Stimulated activated CD8-positive, alpha-beta memory T cell treated with anti-CD3 and anti-CD28 coated beads, Interleukin-4, amount 100 ng/mL, for 1 hour (primary cell): Measurements from ENCODE around the gene DHRSX.
"Not testable (repeated sequence)": the region's sequence is repeated elsewhere in the genome, so short reads cannot be mapped to it uniquely, and the experiment has no call there.

ENCODE experiments used
- DNase-seq, 2 donors: peaks; one replicate each; pipeline ENCODE4 v3.0.0-alpha.2; 2020; ENCODE audit warnings: low read depth in 2 of 2, low spot score in 1 of 2

Gene DHRSX, protein sequence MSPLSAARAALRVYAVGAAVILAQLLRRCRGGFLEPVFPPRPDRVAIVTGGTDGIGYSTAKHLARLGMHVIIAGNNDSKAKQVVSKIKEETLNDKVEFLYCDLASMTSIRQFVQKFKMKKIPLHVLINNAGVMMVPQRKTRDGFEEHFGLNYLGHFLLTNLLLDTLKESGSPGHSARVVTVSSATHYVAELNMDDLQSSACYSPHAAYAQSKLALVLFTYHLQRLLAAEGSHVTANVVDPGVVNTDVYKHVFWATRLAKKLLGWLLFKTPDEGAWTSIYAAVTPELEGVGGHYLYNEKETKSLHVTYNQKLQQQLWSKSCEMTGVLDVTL

DNA sequence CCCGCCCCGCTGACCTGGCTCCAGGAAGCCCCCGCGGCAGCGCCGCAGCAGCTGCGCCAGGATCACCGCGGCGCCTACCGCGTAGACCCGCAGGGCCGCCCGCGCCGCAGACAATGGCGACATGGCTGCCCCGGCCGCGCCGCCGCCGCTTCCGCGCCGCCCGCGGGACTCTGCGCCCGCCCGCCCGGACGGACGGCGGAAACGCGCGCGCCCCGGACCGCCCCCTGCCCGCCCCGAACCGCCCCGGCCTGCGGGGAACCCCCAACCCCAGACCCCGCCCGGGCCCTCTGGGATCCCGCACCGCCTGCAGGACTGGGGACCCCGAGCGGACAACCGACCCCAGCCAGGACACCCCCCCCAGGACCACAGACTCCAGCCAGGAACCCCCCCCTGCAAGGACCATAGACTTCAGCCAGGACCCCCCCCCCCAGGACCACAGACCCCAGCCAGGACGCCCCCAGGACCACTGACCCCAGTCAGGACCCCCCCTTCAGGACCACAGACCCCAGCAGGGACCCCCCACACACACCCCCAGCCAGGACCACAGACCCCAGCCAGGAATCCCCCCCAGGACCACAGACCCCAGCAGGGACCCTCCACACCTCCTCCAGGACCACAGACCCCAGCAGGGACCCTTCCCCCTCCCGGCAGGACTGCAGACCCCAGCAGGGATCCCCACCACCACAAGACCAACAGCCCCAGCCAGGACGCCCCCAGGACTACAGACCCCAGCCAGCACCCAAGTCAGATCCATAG lies at the start of gene DHRSX, which contains the start of gene ZBED1:
Gene DHRSX (minus strand): TSS at position 174 of the 756 bp plus-strand sequence. CDS start 51 bp downstream, at position 123.
Gene ZBED1 (minus strand): TSS at position 174 of the 756 bp plus-strand sequence. CDS start 10,257 bp downstream, outside the sequence.
- DNase-seq: peak in 1 of 2 donors; percentile 14

DNA sequence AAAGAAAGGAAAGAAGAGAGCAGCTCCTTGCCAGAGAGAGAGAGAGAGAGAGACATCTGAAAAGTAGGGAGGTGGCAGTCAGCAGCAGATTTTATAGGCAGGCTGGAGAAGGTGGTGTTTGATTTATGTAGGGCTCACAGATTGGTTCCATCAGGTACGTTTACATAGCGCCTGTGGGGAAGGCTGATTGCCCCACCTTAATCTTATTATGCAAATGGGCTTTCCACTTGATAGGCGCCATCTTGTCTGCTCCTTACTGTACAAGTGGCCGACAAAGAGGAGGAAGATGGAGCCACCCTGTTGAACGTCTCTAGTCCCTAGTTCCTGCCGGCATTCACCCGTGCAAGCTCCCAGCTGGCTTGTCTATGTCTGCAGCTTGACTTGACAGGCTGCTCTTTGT lies 49.1 kb upstream of the DHRSX start:
- DNase-seq: no peak

DNA sequence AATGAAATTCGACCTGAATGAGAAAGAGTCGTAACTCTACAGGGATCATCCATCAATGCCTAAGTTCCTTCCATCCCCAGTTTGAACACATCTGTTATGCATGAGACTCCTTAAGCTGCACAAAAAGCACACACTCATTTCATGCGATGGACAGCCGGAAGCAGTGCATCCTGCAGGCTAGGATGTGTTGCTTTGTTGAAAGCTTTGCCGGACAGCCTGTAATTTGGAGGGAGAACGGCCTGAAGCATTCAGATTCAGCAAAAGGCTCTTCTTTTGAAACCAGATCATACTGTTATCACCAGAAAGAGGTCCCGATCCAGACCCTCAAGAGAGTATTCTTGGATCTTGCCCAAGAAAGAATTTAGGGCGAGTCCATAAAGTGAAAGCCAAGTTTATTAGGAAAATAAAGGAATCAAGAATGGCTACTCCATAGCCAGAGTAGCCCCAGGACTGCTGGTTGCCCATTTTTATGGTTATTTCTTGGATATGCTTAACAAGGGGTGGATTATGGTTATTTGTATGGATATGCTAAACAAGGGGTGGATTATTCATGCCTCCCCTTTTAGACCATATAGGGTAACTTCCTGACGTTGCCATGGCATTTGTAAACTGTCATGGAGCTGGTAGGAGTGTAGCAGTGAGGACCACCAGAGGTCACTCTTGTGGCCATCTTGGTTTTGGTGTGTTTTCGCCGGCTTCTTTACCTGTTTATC lies 48.1 kb upstream of the DHRSX start:
- no peak for DNase-seq

DNA sequence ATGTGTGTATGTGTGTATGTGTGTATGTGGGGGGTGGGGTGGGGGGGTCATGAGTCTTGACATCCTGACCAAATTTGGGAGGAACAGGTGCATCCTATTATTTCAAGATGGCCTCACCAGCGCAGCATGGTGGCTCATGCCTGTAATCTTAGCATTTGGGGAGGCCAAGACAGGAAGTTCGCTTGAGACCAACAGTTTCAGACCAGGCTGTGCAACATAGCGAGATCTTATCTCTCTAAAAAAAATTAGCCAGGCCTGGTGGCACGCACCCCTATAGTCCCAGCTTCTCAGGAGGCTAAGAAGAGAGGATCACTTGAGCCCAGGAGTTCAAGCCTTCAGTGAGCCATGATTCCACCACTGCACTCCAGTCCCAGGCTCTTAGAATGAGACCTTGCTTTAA lies 47.0 kb upstream of the DHRSX start:
- DNase-seq: no peak

DNA sequence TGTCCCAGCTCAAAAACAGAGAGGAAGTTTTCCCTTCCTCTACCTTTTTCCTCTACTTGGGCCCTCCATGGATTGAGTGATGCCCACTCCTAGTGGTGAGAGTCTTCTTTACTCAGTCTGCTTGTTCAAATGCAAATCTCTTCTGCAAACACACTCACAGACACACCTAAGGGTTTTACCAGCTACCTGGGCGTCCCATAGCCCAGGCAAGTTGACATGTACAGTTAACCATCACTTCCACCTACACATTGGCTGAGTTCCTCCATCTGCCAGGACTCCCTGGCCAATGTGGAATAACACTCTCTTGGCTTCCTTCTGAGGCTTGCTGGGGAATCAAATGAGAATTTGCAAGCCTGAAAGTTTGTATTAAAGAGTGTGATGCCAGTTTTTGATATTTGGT lies 45.7 kb upstream of the DHRSX start:
- no peak for DNase-seq

DNA sequence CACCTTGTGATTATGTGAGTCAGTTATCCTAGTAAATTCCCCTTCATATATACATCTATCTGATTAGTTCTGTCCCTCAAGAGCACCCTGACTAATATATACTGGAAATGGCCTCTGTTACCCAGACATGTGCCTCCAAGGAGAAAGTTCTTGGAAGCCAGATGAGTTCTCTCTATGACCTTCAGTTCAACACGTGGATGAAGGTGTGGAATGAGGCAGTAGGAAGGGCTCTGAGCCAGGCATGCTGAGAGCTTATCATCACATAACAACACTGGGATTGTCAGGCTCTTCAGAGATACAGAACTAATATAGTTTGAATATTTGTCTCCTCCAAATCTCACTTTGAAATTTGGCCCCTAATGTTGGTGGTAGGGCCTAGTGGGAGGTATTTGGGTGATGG lies 44.4 kb upstream of the DHRSX start:
- DNase-seq: no peak

DNA sequence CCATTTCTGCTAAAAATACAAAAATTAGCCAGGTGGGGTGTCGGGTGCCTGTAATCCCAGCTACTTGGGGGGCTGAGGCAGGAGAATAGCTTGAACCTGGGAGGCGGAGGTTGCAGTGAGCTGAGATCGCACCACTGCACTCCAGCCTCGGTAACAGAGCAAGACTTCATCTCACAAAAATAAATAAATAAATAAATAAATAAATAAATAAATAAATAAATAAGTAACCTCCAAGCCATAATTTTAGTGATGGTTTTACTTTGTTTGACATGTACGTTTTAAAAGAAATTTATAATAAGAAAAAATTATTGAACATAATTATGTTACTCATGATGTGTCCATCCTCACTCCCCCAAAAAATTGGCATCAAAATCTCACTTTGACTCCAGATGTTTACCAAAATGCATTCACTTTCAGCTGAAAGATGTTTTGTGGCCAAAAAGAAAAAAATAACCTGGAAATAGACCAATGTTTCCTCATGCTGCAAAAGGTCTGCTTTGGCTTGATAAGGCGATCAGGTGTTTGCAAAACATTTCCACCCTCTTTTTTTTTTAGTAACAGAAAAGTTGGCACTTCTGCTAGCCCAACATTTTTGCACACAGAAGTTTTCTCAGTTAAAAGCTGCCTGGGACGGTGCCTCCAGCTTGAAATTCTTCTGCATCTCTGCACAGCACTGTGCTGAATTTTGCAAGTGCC lies 42.2 kb upstream of the DHRSX start:
- DNase-seq: no peak

DNA sequence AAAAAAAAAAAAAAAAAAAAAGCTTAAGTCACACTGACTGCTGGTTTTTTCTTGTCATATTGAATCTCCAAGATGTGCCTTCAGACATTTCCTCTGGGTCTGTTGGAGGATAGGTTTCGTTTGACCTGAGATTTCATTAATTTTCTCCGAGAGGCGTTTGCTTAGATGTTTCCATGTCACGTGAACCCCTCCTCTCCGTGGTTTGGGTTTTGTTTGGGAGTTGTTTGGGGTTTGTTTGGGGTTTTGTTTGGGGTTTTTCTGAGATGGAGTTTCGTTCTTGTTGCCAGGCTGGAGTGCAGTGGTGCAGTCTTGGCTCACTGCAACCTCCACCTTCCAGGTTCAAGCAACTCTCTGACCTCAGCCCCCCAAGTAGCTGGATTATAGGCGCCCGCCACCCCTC lies 40.8 kb upstream of the DHRSX start:
- no peak for DNase-seq

DNA sequence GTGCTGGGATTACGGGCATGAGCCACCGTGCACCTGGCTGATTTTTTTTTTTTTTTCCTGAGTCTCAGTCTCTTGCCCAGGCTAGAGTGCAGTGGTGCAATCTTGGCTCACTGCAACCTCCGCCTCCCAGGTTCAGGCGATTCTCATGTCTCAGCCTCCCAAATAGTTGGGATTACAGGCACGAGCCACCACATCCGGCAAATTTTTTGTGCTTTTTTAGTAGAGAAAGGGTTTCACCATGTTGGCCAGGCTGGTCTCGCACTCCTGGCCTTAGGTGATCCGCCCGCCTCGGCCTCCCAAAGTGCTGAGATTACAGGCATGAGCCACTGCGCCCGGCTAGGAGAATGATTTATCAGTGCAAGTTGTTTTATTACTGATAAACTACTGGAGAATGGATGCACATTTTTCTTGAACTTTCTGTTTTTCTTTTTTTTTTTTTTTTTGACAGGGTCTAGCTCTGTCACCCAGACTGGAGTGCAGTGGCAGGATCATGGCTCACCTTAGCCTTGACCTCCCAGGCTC lies 39.7 kb upstream of the DHRSX start:
- DNase-seq: no peak

DNA sequence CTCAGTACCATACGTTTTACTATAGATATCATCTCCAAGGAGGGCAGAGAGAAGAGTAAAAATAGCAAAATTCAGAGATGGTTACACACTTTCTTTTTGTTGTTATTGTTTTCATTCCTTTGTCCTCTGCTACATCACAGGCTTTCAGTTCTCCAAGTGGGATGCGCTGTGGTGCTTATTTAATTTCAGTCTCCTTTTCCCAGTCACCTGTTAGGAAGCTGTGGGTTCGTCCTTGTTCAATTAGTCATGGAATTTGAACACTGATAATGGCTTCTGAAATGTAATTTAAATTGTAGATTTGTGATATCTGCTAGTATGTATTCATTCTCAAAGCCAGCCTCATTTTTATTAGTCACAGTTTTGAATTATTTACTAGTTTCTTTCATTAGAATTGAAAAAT lies 38.8 kb upstream of the DHRSX start:
- no peak for DNase-seq

DNA sequence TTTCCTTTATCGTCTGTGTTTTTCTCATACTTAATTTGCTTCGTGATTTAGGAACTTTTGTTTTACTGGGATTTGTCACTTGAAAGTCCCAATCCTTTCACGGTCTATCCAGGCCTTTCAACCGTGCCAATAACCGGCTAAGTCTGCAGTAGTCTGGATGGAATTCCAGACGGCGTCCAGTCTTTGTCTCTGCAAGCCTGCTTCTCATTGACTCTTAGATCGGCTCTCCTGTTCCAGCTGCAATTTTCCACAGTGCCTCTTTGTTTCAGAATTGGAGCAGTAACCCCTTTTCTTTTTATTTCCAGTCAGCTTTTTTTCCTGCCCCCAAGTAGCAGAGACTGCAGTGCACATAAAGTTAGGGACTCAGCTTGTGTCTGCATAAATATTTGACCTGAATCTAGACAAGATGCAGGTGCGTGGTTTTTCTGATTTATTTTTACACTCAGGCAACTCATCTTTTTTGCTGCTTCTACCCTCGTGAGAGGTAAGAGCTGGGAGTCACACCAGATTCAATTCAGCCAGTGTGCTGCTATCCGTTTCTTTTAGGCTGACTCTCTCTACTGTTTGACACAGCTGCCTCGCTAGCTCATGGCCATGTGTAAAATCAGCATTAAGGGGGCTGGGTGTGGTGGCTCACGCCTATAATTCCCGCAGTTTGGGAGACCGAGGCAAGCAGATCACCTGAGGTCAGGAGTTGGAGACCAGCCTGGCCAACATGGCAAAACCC lies 37.4 kb upstream of the DHRSX start:
- DNase-seq: no peak

DNA sequence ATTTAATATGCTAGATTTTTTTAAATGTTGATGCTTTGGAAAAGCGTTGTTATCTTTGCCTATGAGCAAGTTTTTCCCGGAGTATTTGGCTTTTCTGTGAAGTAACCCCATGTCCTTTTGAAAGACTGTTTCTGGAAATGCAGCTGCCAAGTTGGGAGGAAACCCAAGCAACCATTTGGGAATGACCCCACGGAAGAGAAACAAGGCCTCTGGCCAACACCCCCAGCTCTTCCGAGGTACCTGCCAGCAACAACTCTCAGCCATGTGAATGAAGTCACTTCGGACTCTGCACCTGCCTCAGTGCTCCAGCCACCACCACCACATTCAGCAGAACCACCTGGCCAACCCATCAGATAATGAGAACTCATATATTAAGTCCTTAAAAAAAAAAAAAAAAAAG lies 36.2 kb upstream of the DHRSX start:
- DNase-seq: no peak

DNA sequence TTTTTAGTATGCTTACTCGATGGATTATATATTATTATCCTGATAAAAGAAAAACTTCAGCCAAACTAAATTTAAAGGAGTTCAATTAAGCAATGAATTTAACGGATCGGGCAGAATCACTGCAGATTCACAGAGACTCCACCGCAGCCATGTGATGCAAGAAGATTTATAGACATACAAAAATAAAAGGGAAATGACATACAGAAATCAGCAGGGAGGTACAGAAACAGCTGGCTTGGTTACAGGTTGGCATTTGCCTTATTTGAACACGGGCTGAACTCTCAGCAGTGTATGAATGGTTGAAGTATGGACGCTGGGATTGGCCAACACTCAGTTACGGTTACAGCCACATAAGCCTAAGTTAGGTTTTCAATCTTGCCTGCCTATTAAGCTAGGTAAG lies 35.4 kb upstream of the DHRSX start:
- no peak for DNase-seq

DNA sequence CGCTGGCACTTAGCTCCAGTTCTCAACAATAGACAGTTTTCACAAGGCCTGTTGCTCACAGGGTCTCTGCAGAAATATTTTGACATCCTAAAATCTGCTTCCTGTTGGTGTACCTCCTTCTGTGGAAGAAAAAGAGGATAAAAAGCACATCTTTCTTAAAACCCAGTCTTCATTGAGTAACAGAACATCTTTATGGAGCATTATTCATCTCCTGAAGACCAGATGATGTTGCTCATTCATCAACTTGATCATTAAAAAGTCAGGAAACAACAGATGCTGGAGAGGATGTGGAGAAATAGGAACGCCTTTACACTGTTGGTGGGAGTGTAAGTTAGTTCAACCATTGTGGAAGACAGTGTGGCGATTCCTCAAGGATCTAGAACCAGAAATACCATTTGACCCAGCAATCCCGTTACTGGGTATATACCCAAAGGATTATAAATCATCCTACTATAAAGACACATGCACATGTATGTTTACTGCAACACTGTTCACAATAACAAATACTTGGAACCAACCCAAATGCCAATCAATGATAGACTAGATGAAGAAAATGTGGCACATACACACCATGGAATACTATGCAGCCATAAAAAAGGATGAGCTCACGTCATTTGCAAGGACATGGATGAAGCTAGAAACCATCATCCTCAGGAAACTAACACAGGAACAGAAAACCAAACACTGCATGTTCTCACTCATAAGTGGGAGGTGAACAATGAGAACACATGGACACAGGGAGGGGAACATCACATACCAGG lies 33.7 kb upstream of the DHRSX start:
- not testable (repeated sequence) for DNase-seq

DNA sequence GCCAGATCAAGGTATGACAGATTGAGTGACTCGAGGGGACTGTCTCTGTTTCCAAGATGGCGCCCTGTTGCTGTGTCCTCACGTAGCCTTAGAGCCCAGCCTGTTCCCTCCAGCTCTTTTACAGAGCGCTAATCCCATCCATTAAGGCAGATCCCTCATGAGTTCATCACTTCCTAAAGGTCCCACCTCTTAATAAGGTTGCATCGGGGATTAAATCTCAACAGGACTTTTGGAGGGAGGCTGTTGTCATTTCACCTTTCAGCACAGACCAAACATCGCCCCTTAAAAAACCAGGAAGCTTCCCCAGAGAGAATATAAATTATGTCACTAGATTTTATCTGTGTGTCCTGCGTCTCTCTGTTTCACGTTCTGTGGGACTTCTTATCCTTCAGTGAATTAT lies 32.6 kb upstream of the DHRSX start:
- no peak for DNase-seq

DNA sequence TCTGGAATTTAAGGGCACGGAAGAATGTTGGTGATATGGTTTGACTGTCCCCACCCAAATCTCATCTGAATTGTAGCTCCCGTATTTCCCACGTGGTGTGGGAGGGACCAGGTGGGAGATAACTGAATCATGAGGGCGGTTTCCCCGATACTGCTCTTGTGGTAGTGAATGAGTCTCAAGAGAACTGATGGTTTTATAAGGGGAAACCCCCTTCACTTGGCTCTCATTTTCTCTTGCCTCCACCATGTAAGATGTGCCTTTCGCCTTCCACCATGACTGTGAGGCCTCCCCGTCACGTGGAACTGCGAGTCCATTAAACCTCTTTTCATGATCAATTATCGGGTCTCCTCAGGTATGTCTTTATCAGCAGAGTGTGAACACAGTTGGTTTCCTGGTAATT lies 25.6 kb upstream of the DHRSX start:
- DNase-seq: no peak

DNA sequence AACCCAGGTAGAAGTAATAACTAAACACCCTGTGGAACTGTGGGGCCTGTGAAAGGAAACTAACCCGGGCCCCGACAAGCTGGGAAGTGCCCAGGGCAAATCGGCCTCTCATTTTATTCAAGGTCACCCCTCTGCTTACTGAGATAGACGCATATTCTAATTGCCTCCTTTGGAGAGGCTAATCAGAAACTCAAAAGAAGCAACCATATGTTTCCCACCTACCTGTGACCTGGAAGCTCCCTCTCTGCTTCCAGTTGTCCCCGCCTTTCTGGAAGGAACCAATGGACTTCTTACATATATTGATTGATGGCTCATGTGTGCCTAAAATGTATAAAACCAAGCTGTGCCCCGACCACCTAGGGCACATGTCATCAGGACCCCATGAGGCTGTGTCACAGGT lies 23.1 kb upstream of the DHRSX start:
- DNase-seq: no peak

DNA sequence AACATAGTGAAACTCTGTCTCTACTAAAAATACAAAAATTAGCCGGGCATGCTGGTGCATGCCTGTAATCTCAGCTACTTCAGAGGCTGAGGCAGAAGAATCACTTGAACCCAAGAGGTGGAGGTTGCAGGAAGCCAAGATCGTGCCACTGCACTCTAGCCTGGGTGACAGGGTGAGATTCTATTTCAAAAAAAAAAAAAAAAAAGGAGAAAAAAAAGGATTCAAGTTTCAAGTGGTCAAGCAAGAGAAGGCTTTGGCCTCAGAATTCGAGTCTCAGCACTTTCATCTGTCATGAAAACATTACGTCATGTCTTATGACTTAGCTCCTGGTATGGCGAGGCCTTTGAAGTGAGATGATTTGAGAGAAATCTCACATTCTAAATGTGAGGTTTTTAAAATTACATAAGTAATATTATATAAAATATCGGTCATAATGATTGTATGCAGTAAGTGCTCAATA lies 21.2 kb upstream of the DHRSX start:
- DNase-seq: no peak

DNA sequence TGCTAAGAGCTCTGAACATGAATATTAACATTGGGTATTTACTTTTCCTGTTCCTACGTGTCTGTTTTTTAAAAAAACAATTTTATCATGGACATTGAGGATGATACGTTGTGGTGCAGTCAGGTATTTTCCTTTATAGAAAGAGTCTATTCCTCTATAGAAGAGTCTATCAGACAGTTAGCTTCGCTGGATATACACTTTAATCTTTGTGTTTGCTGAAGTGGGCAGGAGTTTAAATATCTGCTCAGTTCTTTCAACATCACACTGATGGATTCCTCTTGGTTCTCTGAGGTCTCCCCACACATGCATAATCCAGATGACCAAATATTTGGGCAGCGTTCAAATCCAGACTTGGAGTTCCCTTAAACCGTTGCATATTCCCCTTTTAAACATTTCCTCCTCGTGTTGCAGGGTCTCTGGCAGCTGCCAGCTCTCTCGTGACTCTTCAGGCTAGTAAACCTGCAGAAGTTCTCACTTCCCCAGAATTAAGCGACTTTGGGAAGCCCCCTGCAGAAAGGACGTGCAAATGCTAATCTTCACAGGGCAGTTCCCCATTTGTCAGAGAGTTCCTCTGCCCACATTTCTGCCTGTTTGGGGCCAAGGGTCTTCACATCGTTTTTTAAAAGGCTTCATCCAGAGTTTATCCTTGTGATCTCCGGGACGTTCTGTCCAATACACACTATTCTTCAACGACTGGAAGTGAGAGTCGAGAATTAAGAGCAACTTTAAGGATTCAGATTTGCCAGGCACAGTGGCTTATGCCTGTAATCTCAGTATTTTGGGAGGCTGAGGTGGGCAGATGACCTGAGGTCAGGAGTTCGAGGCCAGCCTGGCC lies 20.5 kb upstream of the DHRSX start:
- DNase-seq: no peak
